AG04450 (cell line): ENCODE measurements around the gene ATP6V0A1. TPM values are rescaled to one million over a fixed set of nuclear protein-coding genes. Genes with fewer than 3 reads are reported as not detected.

Experiments used
- CTCF ChIA-PET: fragments of 300-600, 350-600 bp; formaldehyde crosslinking; extraction: SDS; loops from one replicate; lab custom pipeline; 2022; ENCODE audit warnings: antibody characterized with exemption, inconsistent platforms; lab: Charles Lee
- POLR2A ChIA-PET: fragments of 350-600 bp; formaldehyde crosslinking; extraction: SDS; loops from one replicate; lab custom pipeline; 2021; ENCODE audit warnings: antibody characterized with exemption, inconsistent platforms; lab: Yijun Ruan, JAX
- DNase-seq: peaks from one replicate; pipeline ENCODE4 v3.0.0-alpha.2; 2011; ENCODE audit warnings: low read depth, low spot score
- H3K27ac ChIP-seq: one replicate; pipeline ENCODE4 v1.5.1; 2012; ENCODE audit warnings: low read depth, low read length, control low read depth
- H3K27me3 ChIP-seq: one replicate; pipeline ENCODE4 v1.6.0; 2012; ENCODE audit warnings: low read length; ENCODE audit not compliant: control insufficient read depth, insufficient read depth
- H3K4me3 ChIP-seq: 2 replicates; pipeline ENCODE4 v1.5.1; 2011; ENCODE audit warnings: mild to moderate bottlenecking, low read depth, low read length, control low read depth
- H3K9me3 ChIP-seq: 2 replicates; pipeline ENCODE4 v1.5.1; 2012; ENCODE audit warnings: low read length; ENCODE audit not compliant: control insufficient read depth, insufficient read depth
- CTCF ChIP-seq: IDR thresholded peaks from 2 replicates; pipeline ENCODE4 v1.5.1; 2011; ENCODE audit warnings: low read depth, low read length, control low read depth, inconsistent platforms
- polyA plus RNA-seq: library from polyadenylated mRNA; depleted of rRNA; stranded (reverse); fragments of >200 nt; gene quantifications from 2 replicates; pipeline ENCODE4 v1.2.3, GENCODE V29; 2011; rRNA removed
- small RNA-seq: library from RNA; depleted of rRNA; stranded (forward); fragments of <200 nt; gene quantifications from one replicate; pipeline ENCODE3, GENCODE V24; 2012; ENCODE audit warnings: low read depth; ENCODE audit not compliant: insufficient read length

Gene ATP6V0A1
- polyA plus RNA-seq, 1 experiment, result 22.3 TPM

GRCh38 chr17:42566215-42566882 lies 107.7 kb downstream of the ATP6V0A1 start:
- TF ChIP-seq CTCF, result no peak
- ChIA-PET CTCF (interaction anchor here (0.8 kb wide), 1 partner anchor 12 kb away, joined by 4 read pairs; no protein-coding TSS in a partner anchor), POLR2A (no interaction called here)

GRCh38 chr17:42566883-42567573 lies 108.3 kb downstream of the ATP6V0A1 start, which contains the start of gene MLX:
TSS of gene MLX (plus strand) at chr17:42567100. CDS start at chr17:42567125, 25 bp downstream.
- Histone ChIP-seq H3K27me3 (no peaks in the 10 kb centered on the region), H3K27ac (peak within 1 kb of the TSS; percentile 70), H3K4me3 (peak within 1 kb of the TSS; percentile 91), H3K9me3 (peaks cover 5% of the 10 kb centered on the region; the same call in 1 of the 2 replicates)
- DNase-seq, result peak; percentile 62
- ChIA-PET CTCF (interaction anchor here (1.1 kb wide), 1 partner anchor 11 kb away, joined by 4 read pairs; no protein-coding TSS in a partner anchor), POLR2A (interaction anchor here (0.9 to 1.0 kb wide), 4 partner anchors 10 to 42 kb away, joined by 3 to 4 read pairs (median 4); partner anchors contain the start of genes NAGLU and PSMC3IP)
- no peak for TF ChIP-seq CTCF

More at GRCh38 chr17:42566215-42566882, 107.7 kb downstream of the ATP6V0A1 start:
- Histone ChIP-seq H3K27me3 (no peaks in the 10 kb centered on the region), H3K4me3 (peak overlapping the region; percentile 91), H3K27ac (peak overlapping the region; percentile 31), H3K9me3 (peaks cover 5% of the 10 kb centered on the region; the same call in 1 of the 2 replicates)
- no peak for DNase-seq

GRCh38 chr17:42568341-42569111 lies 109.8 kb downstream of the ATP6V0A1 start:
- H3K9me3 ChIP-seq, result peaks cover 5% of the 10 kb centered on the region; the same call in 1 of the 2 replicates
- ChIA-PET POLR2A (no interaction called here), CTCF (no interaction called here)
- H3K4me3 ChIP-seq, result no peak overlapping the region
- DNase-seq, result no peak
- H3K27me3 ChIP-seq, result no peaks in the 10 kb centered on the region
- H3K27ac ChIP-seq, result no peak overlapping the region
- no peak for TF ChIP-seq CTCF

GRCh38 chr17:42571435-42572225 lies 113.0 kb downstream of the ATP6V0A1 start:
- ChIA-PET CTCF (no interaction called here), POLR2A (interaction anchor here (0.6 kb wide), 1 partner anchor 25 kb away, joined by 5 read pairs; no protein-coding TSS in a partner anchor)
- no peak overlapping the region for H3K4me3 ChIP-seq
- DNase-seq, result no peak
- TF ChIP-seq CTCF, result no peak
- H3K27ac ChIP-seq, result no peak overlapping the region
- peaks cover 5% of the 10 kb centered on the region; the same call in 1 of the 2 replicates for H3K9me3 ChIP-seq
- H3K27me3 ChIP-seq, result no peaks in the 10 kb centered on the region

Small RNA genes within 50 kb of the gene (small RNA-seq; reads per million reads assigned to genes)
- gene MIR548AT (1.3 reads per million), gene RNU7-97P (not detected)

Other genes starting within 250 kb of the ATP6V0A1 start
- 31.5 and 34.0 TPM in 2 replicates for gene STAT5B, start 182.5 kb upstream of the ATP6V0A1 start, polyA plus RNA-seq
- gene STAT5A, start 170.4 kb upstream of the ATP6V0A1 start, polyA plus RNA-seq, result 3.9 and 5.3 TPM in 2 replicates
- gene STAT3, start 70.4 kb upstream of the ATP6V0A1 start, polyA plus RNA-seq, result 77.1 and 83.4 TPM in 2 replicates
- gene CAVIN1, start 35.6 kb upstream of the ATP6V0A1 start, polyA plus RNA-seq, result 326 and 390 TPM in 2 replicates
- 11.9 and 17.2 TPM in 2 replicates for gene NAGLU, start 77.4 kb downstream of the ATP6V0A1 start, polyA plus RNA-seq
- gene HSD17B1, start 94.0 kb downstream of the ATP6V0A1 start, polyA plus RNA-seq, result 0.87 and 1.4 TPM in 2 replicates
- 29.4 and 36.8 TPM in 2 replicates for gene COASY, start 103.3 kb downstream of the ATP6V0A1 start, polyA plus RNA-seq
- gene MLX, start 108.2 kb downstream of the ATP6V0A1 start, polyA plus RNA-seq, result 35.4 and 38.2 TPM in 2 replicates
- 3.0 and 5.1 TPM in 2 replicates for gene PSMC3IP, start 118.9 kb downstream of the ATP6V0A1 start, polyA plus RNA-seq
- gene RETREG3, start 150.5 kb downstream of the ATP6V0A1 start, polyA plus RNA-seq, result 27.5 and 32.7 TPM in 2 replicates
- gene TUBG1, start 150.8 kb downstream of the ATP6V0A1 start, polyA plus RNA-seq, result 28.4 and 36.3 TPM in 2 replicates
- 7.8 and 9.9 TPM in 2 replicates for gene TUBG2, start 200.4 kb downstream of the ATP6V0A1 start, polyA plus RNA-seq
- 3.6 and 4.3 TPM in 2 replicates for gene PLEKHH3, start 218.1 kb downstream of the ATP6V0A1 start, polyA plus RNA-seq
- 0.45 and 0.76 TPM in 2 replicates for gene CCR10, start 223.0 kb downstream of the ATP6V0A1 start, polyA plus RNA-seq
- gene CNTNAP1, start 223.7 kb downstream of the ATP6V0A1 start, polyA plus RNA-seq, result 53.7 and 62.9 TPM in 2 replicates